GM19324 (cell line): Measurements from ENCODE around the gene CDKN2AIP.

Experiments used
- ATAC-seq: cut with Tn5 transposase; IDR thresholded peaks from one replicate; pipeline ENCODE4 v1.9.1; 2021; ENCODE audit warnings: mild to moderate bottlenecking, moderate library complexity; ENCODE audit not compliant: unreplicated experiment, low FRiP score

CDKN2AIP gene

GRCh38 chr4:183492791-183493222 lies 48.4 kb downstream of the CDKN2AIP start:
- ATAC-seq: no peak

- ATAC-seq: no peak
Measured at GRCh38 chr4:183493246-183493645, 48.8 kb downstream of the CDKN2AIP start.

- no peak for ATAC-seq
Measured at GRCh38 chr4:183495184-183495583, 50.7 kb downstream of the CDKN2AIP start.
